ENCODE measurements around the gene NT5DC1. TPM values are rescaled to one million over a fixed set of nuclear protein-coding genes. Genes with fewer than 3 reads are reported as not detected.

Gene NT5DC1
- total and polyA plus RNA-seq, 3 donors from 2014 or later = 10.7 to 28.2 (median 22.8) TPM

Other genes starting within 250 kb of the NT5DC1 start
- gene FRK, start 40.0 kb upstream of the NT5DC1 start, total RNA-seq = 1 to 10 TPM; 1.5 to 3.7 TPM
- gene FRK, start 40.0 kb upstream of the NT5DC1 start, polyA plus RNA-seq (ENCODE audit: insufficient read depth, low read depth, low replicate concordance) = 2.5 TPM
- under 1 TPM; 0.06 to 0.16 TPM for gene COL10A1, start 25.3 kb downstream of the NT5DC1 start, total RNA-seq
- 0.34 TPM for gene COL10A1, start 25.3 kb downstream of the NT5DC1 start, polyA plus RNA-seq (ENCODE audit: insufficient read depth, low read depth, low replicate concordance)
- gene TSPYL4, start 153.2 kb downstream of the NT5DC1 start, total RNA-seq = 10 to 100 TPM; 27.9 to 33.1 TPM
- gene TSPYL4, start 153.2 kb downstream of the NT5DC1 start, polyA plus RNA-seq (ENCODE audit: insufficient read depth, low read depth, low replicate concordance) = 39.8 TPM
- gene TSPYL1, start 179.1 kb downstream of the NT5DC1 start, total RNA-seq = 10 to 100 TPM; 86.4 to 95.0 TPM
- gene TSPYL1, start 179.1 kb downstream of the NT5DC1 start, polyA plus RNA-seq (ENCODE audit: insufficient read depth, low read depth, low replicate concordance) = 91.9 TPM